Medulla oblongata (tissue), 1 donor: ENCODE data around the gene VIPR2.
"Not testable (repeated sequence)": the region's sequence is repeated elsewhere in the genome, so short reads cannot be mapped to it uniquely, and the experiment has no call there.

Experiments used
- DNase-seq: peaks from one replicate; pipeline ENCODE4 v3.0.0-alpha.2; 2015; ENCODE audit errors: extremely low spot score

The VIPR2 gene

GRCh38 chr7:159094023-159094740, 50.5 kb downstream of the VIPR2 start:
- DNase-seq = no peak

GRCh38 chr7:159093351-159093971, 51.2 kb downstream of the VIPR2 start:
- DNase-seq = no peak

GRCh38 chr7:159092701-159093121, 52.0 kb downstream of the VIPR2 start:
- no peak for DNase-seq

- DNase-seq = no peak
These were observed 52.9 kb downstream of the VIPR2 start for GRCh38 chr7:159091480-159092475.

GRCh38 chr7:159091041-159091440, 53.6 kb downstream of the VIPR2 start:
- no peak for DNase-seq

- DNase-seq = no peak
These were observed 56.4 kb downstream of the VIPR2 start for GRCh38 chr7:159088016-159088865.

GRCh38 chr7:159086301-159086925, 58.3 kb downstream of the VIPR2 start:
- DNase-seq = no peak

GRCh38 chr7:159084069-159084801, 60.4 kb downstream of the VIPR2 start:
- DNase-seq = no peak

GRCh38 chr7:159083698-159084068, 61.0 kb downstream of the VIPR2 start:
- no peak for DNase-seq

- DNase-seq = no peak
These were observed 61.5 kb downstream of the VIPR2 start for GRCh38 chr7:159083001-159083697.

GRCh38 chr7:159082075-159082474, 62.6 kb downstream of the VIPR2 start:
- not testable (repeated sequence) for DNase-seq

- DNase-seq = no peak
These were observed 65.8 kb downstream of the VIPR2 start for GRCh38 chr7:159078911-159079270.

- no peak for DNase-seq
These were observed 66.3 kb downstream of the VIPR2 start for GRCh38 chr7:159078193-159078910.

GRCh38 chr7:159076333-159076732, 68.3 kb downstream of the VIPR2 start:
- no peak for DNase-seq

- DNase-seq = no peak
These were observed 69.0 kb downstream of the VIPR2 start for GRCh38 chr7:159075563-159076238.

GRCh38 chr7:159071260-159071659, 73.4 kb downstream of the VIPR2 start:
- no peak for DNase-seq

GRCh38 chr7:159070431-159071148, 74.1 kb downstream of the VIPR2 start:
- DNase-seq = no peak
